Measurements from ENCODE around the gene CCDC92.

DNA sequence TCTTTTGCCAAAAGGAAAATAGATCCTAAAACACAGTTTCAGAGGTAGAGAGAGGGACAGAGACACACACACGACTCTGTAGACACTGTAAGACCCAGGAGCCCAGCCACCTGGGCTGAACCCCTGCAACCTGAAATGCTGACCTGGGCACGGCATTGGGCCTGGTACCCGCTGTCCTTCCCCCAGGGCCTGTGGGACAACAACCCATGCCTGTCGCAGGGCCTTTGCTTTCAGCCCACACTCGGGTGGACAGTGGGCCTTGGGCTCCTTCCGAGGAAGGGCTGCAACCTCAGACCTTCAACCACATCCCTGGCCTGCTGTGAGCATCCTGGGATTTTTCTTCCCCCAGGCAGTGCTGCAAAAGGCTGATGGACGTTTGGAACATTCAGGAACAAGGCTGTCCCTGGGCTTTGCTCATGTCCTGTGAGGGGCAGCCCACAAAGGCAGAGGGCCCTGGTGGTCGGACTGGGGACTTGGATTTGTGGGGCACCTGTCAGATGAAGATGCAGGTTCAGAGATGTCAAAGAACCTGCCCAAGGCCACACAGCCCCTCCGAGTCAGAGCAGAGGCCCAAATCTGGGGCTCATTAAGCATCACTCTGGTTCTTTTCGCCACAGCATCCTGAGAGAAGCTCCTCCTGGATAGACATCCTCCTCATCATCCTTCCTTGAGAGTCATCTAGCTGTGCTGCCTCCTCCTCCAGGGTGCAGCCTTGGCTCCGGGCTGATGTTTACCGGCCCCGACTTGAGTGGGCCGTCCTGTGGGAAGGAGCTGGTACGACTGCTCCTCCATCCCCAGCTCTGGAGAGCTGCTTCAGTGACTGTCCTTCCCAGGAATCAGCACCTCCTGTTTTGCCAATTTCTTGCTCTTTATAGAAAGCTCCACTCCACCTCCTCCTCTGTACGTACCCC, 32.7 kb downstream of the CCDC92 start:
- TF ChIP-seq, protein P1, sequence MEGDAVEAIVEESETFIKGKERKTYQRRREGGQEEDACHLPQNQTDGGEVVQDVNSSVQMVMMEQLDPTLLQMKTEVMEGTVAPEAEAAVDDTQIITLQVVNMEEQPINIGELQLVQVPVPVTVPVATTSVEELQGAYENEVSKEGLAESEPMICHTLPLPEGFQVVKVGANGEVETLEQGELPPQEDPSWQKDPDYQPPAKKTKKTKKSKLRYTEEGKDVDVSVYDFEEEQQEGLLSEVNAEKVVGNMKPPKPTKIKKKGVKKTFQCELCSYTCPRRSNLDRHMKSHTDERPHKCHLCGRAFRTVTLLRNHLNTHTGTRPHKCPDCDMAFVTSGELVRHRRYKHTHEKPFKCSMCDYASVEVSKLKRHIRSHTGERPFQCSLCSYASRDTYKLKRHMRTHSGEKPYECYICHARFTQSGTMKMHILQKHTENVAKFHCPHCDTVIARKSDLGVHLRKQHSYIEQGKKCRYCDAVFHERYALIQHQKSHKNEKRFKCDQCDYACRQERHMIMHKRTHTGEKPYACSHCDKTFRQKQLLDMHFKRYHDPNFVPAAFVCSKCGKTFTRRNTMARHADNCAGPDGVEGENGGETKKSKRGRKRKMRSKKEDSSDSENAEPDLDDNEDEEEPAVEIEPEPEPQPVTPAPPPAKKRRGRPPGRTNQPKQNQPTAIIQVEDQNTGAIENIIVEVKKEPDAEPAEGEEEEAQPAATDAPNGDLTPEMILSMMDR (IDR thresholded peaks at IDR 0.05; ENCODE audit: low read length): no peak
- TF ChIP-seq EZH2 (optimal IDR thresholded peaks at IDR 0.05; ENCODE audit: low read depth, low read length): no peak
- TF ChIP-seq EZH2phosphoT487 (IDR thresholded peaks at IDR 0.05; ENCODE audit: low read length): no peak
